HK-2 (cell line): ENCODE results near the gene WEE2.
A peak's percentile ranks its signal among the peaks of the same experiment; 100 is the strongest.

Experiments
- DNase-seq: peaks from one replicate; pipeline ENCODE4 v3.0.0-alpha.2; 2018; ENCODE audit not compliant: unreplicated experiment

WEE2 gene

DNA sequence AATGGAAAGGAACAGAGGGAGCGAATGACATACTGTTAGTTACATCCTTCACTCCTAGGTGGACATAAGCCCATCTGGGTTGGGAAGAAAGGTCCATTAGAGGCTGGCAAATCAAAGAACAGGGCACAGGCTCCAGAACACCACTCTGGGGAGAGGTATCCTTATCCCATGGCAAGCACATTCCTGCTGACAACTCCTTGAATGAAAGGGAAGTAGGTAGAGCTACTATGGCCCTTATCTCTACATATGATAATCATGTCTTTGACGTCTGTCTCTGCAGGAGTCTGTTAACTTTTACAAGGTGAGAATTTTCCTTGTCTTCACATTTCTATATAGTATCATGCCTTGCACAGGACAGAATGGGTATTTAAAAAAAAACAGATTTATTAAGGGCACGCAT, 16.6 kb upstream of the WEE2 start:
- DNase-seq = no peak

DNA sequence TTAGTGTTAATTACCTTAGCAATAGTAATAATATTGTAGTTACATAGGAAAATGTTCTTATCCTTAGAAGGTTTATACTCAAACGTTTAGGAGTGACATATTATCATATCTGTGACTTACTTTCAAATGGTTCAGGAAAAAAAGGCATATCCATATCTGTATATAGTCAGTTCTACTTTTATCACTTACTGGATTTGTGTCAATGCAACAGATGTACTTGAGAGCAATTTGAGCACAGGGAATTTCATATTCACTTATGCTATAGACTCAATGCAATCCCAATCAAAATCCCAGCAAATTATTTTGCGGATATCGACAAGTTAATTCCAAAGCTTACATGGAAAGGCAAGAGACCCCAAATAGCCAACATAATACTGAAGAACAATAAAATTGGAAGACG, 16.2 kb upstream of the WEE2 start:
- no peak for DNase-seq

- no peak for DNase-seq
These were observed 15.1 kb upstream of the WEE2 start for GRCh38 chr7:141693082-141693481.

DNA sequence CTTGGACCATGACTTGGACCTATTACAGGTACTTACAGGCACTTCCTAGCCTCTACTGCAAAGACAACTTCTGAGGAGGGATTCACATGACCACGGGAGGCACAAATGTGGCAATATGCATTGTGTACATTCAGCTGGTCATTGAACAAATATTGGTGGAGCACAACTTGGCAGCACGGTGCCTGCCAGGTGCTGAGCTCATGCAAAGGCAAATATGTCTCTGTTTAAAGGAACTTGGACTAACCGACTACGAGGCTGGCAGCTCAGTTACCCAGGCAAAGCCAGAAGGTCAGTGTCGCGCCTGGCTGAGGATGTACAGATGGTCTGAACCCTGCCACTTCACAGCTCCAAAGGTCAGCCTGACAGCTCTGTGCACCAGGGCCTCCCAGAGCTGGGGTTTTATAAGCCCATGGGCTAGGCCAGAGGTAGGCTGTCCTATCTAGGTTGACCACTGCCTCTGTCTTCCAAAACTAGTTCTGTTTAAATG, 12.3 kb upstream of the WEE2 start:
- peak; percentile 15 for DNase-seq

GRCh38 chr7:141696348-141696747, 11.8 kb upstream of the WEE2 start:
- DNase-seq = no peak

- peak; percentile 45 for DNase-seq
These were observed 10.8 kb upstream of the WEE2 start for GRCh38 chr7:141697211-141697871.

DNA sequence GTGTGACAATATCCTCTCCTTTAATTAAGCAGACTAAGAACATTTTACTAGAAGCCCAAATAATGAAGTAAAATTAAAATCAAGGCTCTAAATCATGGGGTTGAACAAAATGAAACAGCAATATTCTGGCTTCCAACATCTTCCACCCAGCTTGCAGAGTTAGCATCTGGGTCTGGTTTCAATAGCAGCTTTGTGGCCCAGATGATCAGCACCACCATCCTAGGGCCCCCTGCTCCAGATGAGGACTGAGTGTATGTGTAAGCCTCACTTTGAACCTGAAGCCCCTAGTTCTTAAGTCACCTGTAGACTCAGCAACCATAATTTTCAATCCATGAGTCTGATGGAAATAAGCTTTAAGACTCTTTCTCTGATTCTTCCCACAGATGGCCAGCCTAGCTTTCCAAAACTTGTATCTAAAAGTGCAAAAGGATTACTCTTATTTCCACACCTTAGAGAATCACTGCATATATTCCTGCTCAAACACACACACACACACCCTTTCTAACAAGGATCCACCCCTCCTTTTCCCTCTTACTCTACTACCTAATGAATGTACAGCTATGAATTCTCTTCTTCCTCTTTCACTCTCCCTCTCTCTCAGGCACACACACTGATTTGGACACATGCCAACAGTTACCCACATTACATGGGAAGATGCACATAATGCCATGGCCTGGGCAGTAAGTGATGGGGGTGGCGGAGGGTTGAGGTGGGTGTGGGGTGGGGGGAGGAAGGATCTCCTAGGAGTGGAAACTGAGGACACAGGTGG, 9.7 kb upstream of the WEE2 start:
- no peak for DNase-seq

DNA sequence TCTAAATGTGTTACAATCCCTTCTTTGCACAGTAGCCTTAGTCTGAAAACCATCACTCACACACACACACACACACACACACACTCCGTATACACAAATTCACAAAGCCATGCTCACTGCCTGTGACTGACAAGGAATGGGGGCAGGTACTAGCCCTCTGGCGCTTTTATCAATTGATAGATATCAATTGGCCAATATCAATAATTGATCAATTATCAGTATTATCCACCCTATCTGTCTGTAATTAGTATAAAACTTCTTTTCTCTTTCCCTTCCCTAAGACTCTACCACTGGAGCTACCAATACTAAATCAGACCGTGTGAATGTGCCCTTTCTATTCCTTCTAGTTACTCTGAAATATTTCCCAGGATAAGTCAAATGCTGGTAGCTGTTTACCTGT, 8.3 kb upstream of the WEE2 start:
- no peak for DNase-seq

DNA sequence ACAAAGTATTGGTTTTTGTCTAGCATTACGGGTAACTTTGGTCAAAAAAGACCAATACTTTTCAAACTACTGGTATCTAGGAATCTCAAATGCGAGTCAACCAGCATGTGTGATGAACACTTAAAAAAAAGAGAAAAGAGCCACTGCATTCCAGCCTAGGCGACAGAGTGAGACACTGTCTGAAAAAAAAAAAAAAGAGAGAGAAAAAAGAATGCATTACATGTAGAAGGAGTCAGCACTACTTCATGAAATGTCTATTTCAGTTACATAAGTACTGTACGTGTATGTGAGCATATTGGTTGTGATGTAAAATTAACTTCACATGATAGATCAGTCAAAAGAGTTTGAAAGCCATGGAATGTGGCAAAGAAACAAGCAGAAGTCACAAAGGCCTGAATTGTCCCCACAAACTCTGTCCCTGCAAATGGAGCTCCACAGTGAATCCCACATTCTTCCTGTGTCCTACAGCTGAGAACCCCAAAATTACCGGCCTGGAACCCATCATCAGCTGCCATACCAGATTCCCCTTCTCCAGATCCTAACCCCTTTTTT, 7.8 kb upstream of the WEE2 start:
- DNase-seq = no peak

DNA sequence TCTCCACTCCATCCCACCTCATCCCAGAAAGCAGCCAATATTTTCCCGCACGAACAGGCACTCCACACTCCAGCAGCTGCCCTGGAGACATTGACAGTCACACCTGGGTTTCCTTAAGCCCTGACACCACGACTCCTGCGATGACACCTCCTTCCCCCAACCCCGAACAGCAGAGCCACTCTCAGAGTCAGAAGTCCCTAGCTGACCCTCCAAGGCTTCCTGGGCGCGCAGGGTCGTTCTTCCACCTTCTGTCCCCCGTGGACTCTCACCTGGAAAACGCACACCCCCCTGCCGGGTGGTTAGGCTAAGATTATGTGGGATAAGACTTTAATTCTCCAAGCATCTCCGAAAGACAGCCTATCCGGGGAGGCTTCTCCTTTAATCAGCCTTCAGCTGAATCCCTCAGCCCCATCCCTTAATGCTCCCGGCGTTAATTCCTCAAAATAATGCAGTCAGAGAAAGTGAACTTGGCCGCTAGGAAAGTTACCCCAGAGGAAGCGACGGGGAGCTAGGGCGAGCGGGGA, 7.2 kb upstream of the WEE2 start:
- no peak for DNase-seq

- peak; percentile 42 for DNase-seq
These were observed 6.6 kb upstream of the WEE2 start for GRCh38 chr7:141701489-141702046.

DNA sequence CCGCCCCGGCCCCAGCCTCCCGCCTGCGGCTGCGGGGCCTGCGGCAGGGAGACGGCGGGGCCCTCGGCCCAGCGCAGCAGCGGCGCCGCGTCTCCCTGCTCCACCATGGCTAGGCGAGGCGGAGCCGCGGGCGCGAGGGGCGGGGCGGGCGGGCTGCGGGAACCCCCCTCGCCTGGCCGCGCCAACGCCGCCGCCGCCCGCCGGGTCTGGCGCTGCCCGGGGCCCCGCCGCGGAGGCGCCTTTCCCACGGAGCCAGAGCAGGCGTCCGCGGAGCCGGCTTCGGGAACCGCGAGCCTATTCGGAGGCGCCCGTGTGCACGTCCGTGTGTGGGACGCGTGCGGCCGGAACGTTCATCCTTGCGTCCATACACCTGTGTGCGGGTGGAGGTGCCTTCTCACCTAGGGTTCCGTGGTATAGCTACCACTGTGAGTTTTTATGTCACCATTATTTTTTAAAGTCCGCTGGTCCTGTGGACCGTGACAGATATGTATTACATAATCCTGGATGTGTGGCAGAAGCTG, 6.0 kb upstream of the WEE2 start, which contains the start of gene DENND11:
DENND11 (minus strand) TSS at position 120 of the 521 bp plus-strand sequence; CDS start at position 107, 13 bp downstream.
- peak; percentile 41 for DNase-seq

- DNase-seq = no peak
These were observed 5.3 kb upstream of the WEE2 start for GRCh38 chr7:141702892-141703291.

DNA sequence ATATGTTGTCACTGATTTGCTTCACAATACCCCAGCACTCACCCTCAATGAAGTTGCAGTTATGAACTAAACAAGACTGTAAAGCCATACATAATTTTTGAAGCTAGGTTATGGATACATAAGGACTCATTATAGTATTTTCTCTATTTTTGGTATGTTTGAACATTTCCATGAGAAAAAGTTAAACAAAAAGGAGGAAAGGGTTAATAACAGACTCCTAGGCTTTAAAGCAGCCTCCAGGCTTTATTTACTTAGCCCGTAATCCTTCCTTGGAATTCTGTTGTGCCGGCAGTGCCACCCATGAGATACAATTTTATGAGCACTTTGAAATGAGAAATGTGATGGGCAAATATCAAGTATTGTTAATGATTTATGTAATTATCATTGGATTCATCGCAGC, 4.0 kb upstream of the WEE2 start:
- no peak for DNase-seq

GRCh38 chr7:141704741-141705140, 3.4 kb upstream of the WEE2 start:
- no peak for DNase-seq

DNA sequence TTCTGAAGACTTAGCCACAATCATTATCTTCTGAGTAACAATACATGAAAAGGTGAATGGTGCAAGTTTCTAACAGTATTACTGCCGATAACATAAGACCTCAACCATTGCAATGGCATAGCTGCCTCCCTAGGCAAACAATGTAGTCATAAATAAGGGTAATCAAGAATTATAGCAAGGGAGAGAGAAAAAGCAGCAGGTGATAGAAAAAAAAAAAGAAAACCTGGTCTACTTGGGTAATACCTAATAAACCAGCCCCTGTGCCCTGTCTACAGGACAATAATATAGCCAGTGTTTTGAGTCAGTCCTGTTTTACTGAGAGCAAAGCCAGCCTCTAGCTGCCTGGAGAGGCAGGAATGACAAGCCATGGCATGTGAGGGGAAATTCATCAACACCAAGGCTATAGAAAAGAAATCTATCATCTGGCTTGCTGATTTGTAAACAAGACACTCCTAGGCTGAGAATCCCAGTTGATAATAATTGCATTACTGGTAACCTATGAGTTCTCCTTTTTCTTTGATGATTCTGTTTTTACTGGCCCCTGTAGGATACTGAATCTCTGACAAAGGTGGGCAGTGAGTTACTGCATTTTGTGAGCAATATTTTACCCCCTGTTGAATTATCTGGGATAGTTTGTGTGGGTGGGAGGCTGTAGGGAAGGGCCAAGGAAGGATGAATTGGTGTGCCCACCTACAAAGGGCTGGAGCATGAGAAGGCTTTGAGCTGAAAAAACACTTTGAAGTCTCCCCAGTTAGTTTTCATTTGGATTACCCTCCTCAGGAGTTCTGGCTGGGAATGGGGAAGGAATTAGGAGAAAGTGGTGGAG, 1.7 kb upstream of the WEE2 start:
- DNase-seq = no peak

DNA sequence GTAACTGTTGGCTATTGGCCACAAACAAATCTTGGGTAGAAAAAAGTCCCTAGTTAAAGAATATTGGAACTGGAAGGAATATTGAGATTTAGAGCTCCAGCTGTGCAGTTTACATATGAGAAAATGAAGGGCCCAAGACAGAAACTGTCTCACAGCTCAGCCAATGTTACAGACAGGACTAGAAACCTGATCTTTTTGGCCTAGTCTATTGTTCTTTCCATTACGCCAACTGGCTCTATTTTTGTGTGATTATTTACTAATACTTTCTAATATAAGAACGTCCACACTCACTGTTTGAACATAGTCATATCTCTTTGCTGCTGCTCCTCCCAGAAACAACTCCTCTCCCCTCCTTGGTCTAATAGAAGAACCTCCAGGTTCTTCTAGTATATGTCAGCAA, 1.2 kb downstream of the WEE2 start:
- DNase-seq = no peak

GRCh38 chr7:141709749-141710148, 1.6 kb downstream of the WEE2 start:
- DNase-seq = no peak

DNA sequence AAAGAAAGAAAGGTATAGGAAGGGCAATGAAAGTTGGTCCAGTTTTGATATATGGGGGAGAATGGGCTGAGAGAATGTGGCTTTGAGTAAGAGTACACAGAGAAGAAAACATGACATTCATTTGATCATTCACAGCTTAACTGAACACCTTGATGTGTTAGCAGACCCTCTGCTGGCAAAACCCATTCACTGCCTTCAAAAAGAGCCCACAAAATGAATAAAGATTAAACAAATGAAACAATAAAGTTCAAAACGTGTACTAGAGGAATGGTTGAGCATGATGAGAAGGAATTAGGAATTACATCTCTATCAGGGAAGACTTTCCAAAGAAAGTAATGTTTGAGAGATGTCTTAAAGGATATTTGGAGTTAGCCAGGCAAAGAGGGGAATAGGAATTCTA, 2.1 kb downstream of the WEE2 start:
- no peak for DNase-seq

- no peak for DNase-seq
These were observed 4.6 kb downstream of the WEE2 start for GRCh38 chr7:141712603-141713255.

DNA sequence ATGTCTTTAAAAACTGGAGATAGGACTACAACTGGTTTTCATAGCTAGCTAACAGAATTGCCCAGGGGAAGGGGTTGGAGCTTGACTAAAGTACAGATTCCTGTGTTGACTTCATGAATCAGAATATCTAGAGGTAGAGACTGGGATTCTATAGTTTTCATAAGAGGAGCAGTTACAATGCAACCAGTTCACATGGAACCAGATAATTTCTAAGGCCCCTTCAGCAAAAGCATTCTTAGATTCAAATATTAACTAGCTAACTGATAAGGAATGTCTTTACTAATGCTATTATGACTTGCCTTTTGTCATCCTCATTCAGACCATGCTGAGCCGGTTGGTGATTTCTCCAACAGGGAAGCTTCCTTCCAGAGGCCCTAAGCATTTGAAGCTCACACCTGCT, 5.7 kb downstream of the WEE2 start:
- DNase-seq = no peak
